ENCODE measurements around the gene TMEM244.
"Not testable (repeated sequence)": the region's sequence is repeated elsewhere in the genome, so short reads cannot be mapped to it uniquely, and the experiment has no call there.

TMEM244 gene

GRCh38 chr6:129860908-129861665, at the start of gene TMEM244:
TSS of gene TMEM244 (minus strand) at chr6:129861315. CDS start at chr6:129861188, 127 bp downstream.
- in situ Hi-C loops (cut with MboI; ENCODE audit: low sequenced_read_pairs), result no loop called here

- in situ Hi-C loops (cut with MboI; ENCODE audit: low sequenced_read_pairs), result no loop called here
Measured at GRCh38 chr6:129908858-129909257, 47.7 kb upstream of the TMEM244 start.

DNA sequence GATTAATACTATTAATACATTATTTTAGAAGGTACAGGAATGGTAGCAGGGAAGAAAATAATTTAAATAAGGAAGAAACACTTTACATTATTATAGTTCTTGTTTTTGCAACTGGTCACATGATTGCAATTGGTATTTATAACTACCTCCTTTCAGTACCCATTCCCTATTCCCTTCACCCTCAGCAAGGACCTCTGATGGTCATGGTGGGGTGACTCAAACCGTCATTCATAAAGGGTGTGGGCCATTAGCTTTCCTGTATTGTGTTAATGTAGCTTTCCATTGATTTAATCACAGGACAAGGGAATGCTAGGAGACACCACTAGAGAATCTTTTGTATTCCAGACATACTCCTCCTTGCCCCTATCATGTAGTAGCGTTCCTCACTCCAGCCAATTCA, 47.2 kb upstream of the TMEM244 start:
- in situ Hi-C loops (cut with MboI; ENCODE audit: low sequenced_read_pairs), result no loop called here

DNA sequence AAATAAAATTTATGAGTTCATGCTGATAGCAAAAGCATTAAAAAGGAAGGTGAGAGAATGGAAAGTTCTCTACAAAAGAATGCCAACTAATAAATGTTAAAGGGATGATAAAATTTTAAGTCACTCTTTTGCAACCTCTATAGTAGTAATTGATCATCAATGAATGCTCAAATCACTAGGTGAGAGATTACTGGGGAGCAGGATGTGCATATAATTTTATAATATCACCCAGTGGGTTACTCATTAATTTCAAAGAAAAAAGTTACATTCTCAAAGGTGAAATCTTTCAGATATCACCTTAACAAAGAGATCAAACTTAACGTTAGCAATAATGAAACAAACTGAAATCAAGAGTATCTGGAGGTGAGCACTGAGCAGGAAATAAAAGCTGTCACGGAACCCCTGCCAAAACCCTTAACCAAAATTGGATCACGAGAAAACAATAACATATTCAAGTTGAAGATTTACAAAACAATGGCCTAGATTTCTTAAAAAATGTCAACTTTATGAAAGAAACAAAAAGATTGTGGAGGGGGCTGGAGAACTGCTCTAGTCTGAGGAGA, 45.5 kb upstream of the TMEM244 start:
- in situ Hi-C loops (cut with MboI; ENCODE audit: low sequenced_read_pairs), result no loop called here

DNA sequence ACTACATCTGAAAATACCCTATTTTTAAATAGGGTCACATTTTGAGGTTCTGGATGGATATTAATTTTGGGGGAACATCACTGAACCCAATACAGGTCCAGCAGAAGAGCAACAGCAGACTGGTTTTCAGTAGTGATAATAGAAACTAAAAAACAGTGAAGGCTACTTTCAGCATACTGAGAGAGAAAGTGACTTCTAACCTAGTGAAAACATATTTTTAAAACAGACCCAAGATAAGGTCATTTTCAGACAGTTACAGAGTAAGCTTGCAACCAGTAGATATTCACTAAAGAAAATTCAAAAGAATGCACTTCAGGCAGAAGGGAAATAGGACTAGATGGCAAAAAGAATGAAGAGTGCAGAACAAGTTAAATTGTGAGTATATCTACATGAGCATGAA, 42.0 kb upstream of the TMEM244 start:
- in situ Hi-C loops (cut with MboI; ENCODE audit: low sequenced_read_pairs), result no loop called here

- in situ Hi-C loops (cut with MboI; ENCODE audit: low sequenced_read_pairs), result no loop called here
Measured at GRCh38 chr6:129902681-129903080, 41.6 kb upstream of the TMEM244 start.

- in situ Hi-C loops (cut with MboI; ENCODE audit: low sequenced_read_pairs), result no loop called here
Measured at GRCh38 chr6:129901910-129902309, 40.8 kb upstream of the TMEM244 start.

DNA sequence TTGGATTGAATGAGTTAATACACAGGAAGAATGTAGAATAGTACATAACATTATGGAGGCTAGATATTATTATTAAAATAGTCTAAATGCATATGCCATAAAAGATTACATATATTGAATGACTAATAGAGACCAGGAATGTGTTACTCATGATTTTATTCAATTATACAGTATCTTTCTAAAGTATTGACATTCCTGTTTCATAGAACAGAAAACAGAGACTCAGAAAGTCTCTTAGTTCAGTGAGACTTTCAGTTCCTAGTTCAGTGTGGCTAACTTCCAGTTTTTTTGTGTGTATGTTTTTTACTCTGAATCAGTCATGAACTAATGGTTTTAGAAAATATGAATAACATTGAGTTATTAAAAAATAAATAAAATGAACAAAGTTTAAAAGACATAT, 34.6 kb upstream of the TMEM244 start:
- in situ Hi-C loops (cut with MboI; ENCODE audit: low sequenced_read_pairs), result no loop called here

GRCh38 chr6:129894921-129895320, 33.8 kb upstream of the TMEM244 start:
- in situ Hi-C loops (cut with MboI; ENCODE audit: low sequenced_read_pairs), result no loop called here

DNA sequence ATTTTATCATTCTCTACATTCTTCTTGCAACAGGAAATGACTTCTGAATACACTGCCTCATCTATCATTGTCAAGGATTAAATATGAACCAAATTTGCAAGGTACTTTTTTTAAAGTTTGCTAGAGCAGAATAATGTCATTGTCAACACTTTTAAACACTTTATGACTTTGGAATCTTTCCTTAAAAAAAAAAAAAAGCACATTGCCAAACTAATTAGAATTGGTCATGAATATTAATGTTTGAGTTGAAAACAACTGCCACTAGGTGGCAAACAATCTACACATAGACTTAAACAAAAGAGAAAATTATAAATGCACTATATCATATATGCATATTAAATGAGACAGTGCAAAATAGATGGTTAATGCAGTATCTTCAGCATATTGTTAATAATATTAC, 32.5 kb upstream of the TMEM244 start:
- in situ Hi-C loops (cut with MboI; ENCODE audit: low sequenced_read_pairs), result no loop called here

GRCh38 chr6:129890701-129891100, 29.6 kb upstream of the TMEM244 start:
- in situ Hi-C loops (cut with MboI; ENCODE audit: low sequenced_read_pairs), result no loop called here

DNA sequence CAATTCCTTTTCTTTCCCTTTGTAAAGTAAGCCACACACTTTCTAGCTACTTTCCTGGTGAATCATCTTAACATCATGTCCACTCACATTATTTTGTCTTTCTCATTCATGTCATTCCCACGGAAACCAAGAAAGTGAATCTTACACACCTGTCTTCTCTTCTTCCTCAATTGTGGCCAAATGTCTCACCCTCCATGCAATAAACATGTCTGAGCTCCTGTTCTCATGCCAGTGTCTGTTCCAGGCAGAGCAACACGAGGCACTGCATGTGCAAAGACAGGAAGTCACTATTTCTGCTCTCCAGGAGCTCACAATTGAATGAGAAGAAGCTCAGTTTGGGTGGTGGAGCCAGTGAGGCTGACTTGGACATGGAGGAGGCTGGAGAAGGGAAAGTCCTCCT, 29.0 kb upstream of the TMEM244 start:
- in situ Hi-C loops (cut with MboI; ENCODE audit: low sequenced_read_pairs), result no loop called here

DNA sequence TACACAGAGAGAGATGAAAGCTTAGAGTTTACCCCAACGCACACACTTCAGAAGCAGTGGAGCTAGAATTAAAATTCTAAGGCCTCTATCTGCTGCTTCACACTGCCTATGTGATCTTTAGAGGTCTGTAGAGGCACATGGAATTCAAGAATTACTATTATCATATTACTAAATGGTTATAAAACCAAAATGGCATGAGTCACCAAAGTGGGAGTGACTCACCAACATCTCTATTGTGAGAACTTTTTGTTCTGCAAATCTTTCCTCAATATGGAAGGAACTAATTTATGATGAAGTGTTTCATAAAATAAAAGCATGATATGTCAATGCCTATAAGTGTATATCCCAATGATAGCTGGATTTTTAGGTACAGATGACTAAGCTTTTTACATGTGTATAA, 28.5 kb upstream of the TMEM244 start:
- in situ Hi-C loops (cut with MboI; ENCODE audit: low sequenced_read_pairs), result no loop called here

GRCh38 chr6:129886401-129887155, 25.5 kb upstream of the TMEM244 start:
- in situ Hi-C loops (cut with MboI; ENCODE audit: low sequenced_read_pairs), result no loop called here

GRCh38 chr6:129884211-129884610, 23.1 kb upstream of the TMEM244 start:
- in situ Hi-C loops (cut with MboI; ENCODE audit: low sequenced_read_pairs), result no loop called here

GRCh38 chr6:129882510-129883023, 21.5 kb upstream of the TMEM244 start:
- in situ Hi-C loops (cut with MboI; ENCODE audit: low sequenced_read_pairs), result no loop called here

- in situ Hi-C loops (cut with MboI; ENCODE audit: low sequenced_read_pairs), result not testable (repeated sequence)
Measured at GRCh38 chr6:129877894-129878293, 16.8 kb upstream of the TMEM244 start.

GRCh38 chr6:129875610-129876520, 14.8 kb upstream of the TMEM244 start:
- in situ Hi-C loops (cut with MboI; ENCODE audit: low sequenced_read_pairs), result no loop called here

DNA sequence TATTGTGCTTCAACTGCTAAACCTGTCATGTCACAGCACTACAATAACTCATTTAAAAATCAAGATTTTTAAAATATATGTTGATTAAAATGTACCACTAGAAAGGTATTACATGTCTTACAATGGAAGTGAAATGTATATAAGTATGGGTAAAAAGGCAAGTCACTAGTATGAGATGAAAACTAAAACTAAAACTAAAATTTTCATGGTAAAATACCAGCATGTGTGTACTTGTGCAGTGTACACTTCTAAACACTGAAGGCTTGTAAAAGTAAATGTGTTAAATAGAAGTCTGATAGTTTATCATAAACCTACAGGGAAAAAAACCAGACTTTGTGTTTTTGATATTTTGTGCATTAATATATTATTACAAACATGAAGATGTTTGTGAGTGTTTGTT, 13.7 kb upstream of the TMEM244 start:
- in situ Hi-C loops (cut with MboI; ENCODE audit: low sequenced_read_pairs), result no loop called here

- in situ Hi-C loops (cut with MboI; ENCODE audit: low sequenced_read_pairs), result no loop called here
Measured at GRCh38 chr6:129872586-129872985, 11.5 kb upstream of the TMEM244 start.

- in situ Hi-C loops (cut with MboI; ENCODE audit: low sequenced_read_pairs), result no loop called here
Measured at GRCh38 chr6:129871221-129871620, 10.1 kb upstream of the TMEM244 start.
